Sigmoid colon (tissue), 4 donors: ENCODE results near the gene PCSK2.

ENCODE experiments used
- CTCF ChIP-seq, 4 experiments: fragments of 450-650 bp in 3 of 4; fragments of 200-600 bp in 1 of 4; IDR thresholded peaks; one replicate each; pipeline ENCODE4 v1.5.1; 2016 to 2019; ENCODE audit warnings: antibody characterized with exemption in 4 of 4, mild to moderate bottlenecking in 3 of 4, moderate library complexity in 2 of 4
- EP300 ChIP-seq, 4 donors: sonication (generic); formaldehyde crosslinking; IDR thresholded peaks; one replicate each; pipeline ENCODE4 v1.6.1; 2017; ENCODE audit warnings: antibody characterized with exemption in 4 of 4
- POLR2A ChIP-seq, 2 donors: fragments of 450-650 bp; IDR thresholded peaks; one replicate each; pipeline ENCODE4 v1.6.1; 2016; ENCODE audit warnings: antibody characterized with exemption in 2 of 2, mild to moderate bottlenecking in 2 of 2, moderate library complexity in 2 of 2
- POLR2AphosphoS5 ChIP-seq, 4 donors: sonication (generic); formaldehyde crosslinking; IDR thresholded peaks; one replicate each; pipeline ENCODE4 v1.6.1; 2017; ENCODE audit warnings: antibody characterized with exemption in 4 of 4

- TF ChIP-seq CTCF (IDR thresholded peaks at IDR 0.05) (no peak), EP300 (IDR thresholded peaks at IDR 0.05) (no peak), POLR2A (IDR thresholded peaks at IDR 0.05) (no peak), POLR2AphosphoS5 (IDR thresholded peaks at IDR 0.05) (no peak)
These were observed at the start of gene PCSK2 for GRCh38 chr20:17226410-17227218.
